ENCODE results near the gene PGAP1.

DNA sequence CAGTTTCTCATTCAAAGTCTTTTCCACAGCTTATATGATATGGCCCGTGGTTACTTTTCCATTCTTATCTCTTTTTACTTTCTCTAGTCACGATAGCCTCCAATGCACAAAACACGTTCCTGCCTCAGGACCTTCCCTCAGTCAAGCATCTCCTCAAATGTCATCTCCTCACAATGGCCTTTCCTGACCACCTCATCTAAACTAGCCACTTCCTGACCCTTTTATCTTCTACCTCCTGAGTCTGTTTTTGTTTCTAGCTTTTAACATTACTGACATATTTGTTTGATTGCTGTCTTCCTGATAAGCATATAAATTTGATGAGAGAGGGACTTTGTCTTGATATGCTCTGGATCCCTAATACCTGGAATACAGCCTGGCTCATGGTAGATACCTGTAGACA, 7.6 kb downstream of the PGAP1 start:
- TF ChIP-seq, protein P1, sequence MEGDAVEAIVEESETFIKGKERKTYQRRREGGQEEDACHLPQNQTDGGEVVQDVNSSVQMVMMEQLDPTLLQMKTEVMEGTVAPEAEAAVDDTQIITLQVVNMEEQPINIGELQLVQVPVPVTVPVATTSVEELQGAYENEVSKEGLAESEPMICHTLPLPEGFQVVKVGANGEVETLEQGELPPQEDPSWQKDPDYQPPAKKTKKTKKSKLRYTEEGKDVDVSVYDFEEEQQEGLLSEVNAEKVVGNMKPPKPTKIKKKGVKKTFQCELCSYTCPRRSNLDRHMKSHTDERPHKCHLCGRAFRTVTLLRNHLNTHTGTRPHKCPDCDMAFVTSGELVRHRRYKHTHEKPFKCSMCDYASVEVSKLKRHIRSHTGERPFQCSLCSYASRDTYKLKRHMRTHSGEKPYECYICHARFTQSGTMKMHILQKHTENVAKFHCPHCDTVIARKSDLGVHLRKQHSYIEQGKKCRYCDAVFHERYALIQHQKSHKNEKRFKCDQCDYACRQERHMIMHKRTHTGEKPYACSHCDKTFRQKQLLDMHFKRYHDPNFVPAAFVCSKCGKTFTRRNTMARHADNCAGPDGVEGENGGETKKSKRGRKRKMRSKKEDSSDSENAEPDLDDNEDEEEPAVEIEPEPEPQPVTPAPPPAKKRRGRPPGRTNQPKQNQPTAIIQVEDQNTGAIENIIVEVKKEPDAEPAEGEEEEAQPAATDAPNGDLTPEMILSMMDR (conservative IDR thresholded peaks at IDR 0.05 in 1 of 2, IDR thresholded peaks at IDR 0.05 in 1 of 2; ENCODE audit: extremely low read depth in 1 of 2, insufficient read depth in 1 of 2, low read depth in 1 of 2, low read length in 2 of 2) = no peak
- no peak for TF ChIP-seq EZH2 (IDR thresholded peaks at IDR 0.05; ENCODE audit: borderline replicate concordance, low read length)

Data from mammary epithelial cell (primary cell).